ENCODE measurements around the gene THOC3.
"Not testable (repeated sequence)": the region's sequence is repeated elsewhere in the genome, so short reads cannot be mapped to it uniquely, and the experiment has no call there.

THOC3 gene

GRCh38 chr5:175938489-175938888 is 29.6 kb downstream of the THOC3 start:
- not testable (repeated sequence) for DNase-seq

GRCh38 chr5:175928752-175929151 is 39.4 kb downstream of the THOC3 start:
- not testable (repeated sequence) for DNase-seq

- not testable (repeated sequence) for DNase-seq
Measured at GRCh38 chr5:175925106-175925505, 43.0 kb downstream of the THOC3 start.

DNA sequence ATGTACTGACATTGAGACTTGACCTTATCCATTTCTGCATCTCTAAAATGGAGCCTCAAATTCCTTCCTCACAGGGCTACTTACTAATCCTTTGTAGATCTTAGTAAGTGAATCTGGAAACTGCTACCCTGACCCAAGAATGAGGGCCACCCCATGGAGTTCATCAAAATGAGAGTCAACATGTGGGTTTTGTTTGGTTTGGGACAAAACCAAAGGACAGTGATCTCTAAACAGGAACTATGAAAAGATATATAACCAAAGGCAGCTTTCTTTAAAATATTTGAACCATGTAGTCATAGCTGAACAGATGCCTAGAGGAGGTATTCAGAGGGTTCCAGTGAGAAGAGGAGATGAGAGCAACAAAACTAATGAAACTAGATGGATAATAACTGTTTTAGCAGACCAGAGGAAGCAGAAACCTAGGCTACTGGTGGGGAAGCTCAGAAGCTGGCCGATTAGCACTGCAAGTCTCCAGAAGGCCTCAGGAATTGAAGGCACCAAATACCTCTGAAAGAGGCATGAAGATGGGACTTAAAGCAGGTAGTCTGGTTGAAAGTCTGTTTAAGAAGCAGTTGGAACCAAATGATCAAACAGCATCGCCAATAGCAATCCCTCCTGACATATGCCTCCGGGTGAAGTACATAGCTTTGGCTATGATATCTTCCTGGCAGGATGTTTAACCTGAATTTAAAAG is 45.8 kb downstream of the THOC3 start:
- DNase-seq = no peak

GRCh38 chr5:175921061-175921730 is 46.9 kb downstream of the THOC3 start:
- DNase-seq = no peak

DNA sequence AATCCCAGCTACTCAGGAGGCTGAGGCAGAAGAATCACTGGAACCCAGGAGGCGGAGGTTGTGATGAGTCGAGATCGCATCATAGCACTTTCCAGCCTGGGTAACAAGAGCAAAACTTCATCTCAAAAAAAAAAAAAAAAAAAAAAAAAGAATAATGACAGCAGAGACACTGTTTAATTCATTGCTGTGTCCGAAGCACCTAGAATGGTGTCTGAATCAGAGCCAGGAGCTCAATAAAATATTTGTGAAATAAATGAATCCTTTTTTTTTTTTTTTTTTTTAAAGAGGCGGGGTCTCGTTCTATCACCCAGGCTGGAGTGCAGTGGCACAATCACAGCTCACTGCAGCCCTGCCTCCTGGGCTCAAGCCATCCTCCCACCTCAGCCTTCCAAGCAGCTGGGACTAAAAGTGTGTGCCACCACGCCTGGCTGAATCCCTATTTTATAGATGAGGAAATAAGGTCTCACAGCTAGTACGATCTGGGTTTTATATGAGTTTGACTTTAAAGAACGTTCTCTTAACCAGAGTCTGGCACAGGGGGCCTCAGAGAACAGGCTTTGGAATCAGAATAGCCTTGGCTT is 47.8 kb downstream of the THOC3 start:
- DNase-seq = no peak

DNA sequence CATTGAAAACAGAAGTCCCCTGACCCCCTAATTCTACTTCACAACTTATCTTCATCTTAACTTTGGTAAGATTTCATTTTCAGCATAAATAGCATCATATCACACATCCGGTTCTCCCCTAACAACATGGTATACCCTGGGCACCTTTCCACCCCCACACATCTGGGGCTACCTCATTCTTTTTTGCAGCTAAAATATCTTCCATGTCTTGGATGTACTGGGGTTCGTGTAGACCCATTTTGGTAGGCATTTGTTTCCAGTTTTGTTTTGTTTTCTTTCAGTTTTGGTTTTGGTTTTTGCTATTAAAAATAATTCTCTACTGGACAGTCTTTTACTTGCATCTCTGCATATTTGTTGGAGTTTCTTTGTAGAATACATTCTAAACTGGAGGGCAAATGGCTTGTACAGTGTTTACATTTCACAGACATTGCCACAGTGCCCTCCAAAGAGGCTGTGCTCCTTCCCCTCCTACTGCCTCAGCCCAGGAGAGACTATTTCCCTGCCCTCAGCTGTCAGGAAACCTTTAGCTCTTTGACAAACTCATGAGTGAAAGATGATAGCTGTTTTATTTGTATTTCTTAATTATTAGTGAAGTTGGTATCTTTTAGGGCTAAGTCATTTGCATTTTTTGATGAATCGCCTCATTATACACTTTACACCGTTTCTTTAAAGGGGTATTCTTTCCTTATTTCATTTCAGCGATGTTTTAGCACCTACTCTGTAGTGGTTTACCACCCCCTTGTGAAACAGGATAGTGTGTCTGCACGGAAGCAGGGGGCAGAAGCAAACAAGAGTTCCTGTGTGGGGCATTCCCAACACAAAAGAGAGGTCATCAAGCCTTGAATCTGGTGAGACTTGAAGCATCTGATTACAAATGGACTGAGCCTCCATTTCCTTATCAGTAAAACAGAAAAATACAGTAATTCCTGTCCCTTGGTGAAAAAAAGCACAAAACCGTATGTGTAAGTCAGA is 52.8 kb downstream of the THOC3 start:
- not testable (repeated sequence) for DNase-seq

GRCh38 chr5:175913835-175914672 is 54.1 kb downstream of the THOC3 start:
- DNase-seq = not testable (repeated sequence)

GRCh38 chr5:175910072-175910471 is 58.0 kb downstream of the THOC3 start:
- DNase-seq = not testable (repeated sequence)
